Activated CD4-positive, alpha-beta memory T cell treated with anti-CD3 and anti-CD28 coated beads for 36 hours (primary cell): ENCODE measurements around the gene N4BP2. TPM values are rescaled to one million over a fixed set of nuclear protein-coding genes. Genes with fewer than 3 reads are reported as not detected.

Experiments used
- CTCF ChIA-PET: fragments of 350-600 bp; sonication (Branson Sonifier 250); formaldehyde crosslinking; loops from one replicate; lab custom pipeline; 2021; ENCODE audit warnings: antibody characterized with exemption, inconsistent platforms; lab: Charles Lee
- POLR2A ChIA-PET: fragments of 350-600 bp; sonication (Branson Sonifier 250); formaldehyde crosslinking; loops from one replicate; lab custom pipeline; 2021; ENCODE audit warnings: antibody characterized with exemption; lab: Charles Lee
- DNase-seq: peaks from one replicate; pipeline ENCODE4 v3.0.0-alpha.2; 2020
- H3K27ac Mint-ChIP-seq: one replicate; pipeline ENCODE4 v1.8.0; 2021; ENCODE audit warnings: mixed read lengths
- H3K27me3 Mint-ChIP-seq: one replicate; pipeline ENCODE4 v1.8.0; 2021; ENCODE audit warnings: mixed read lengths
- H3K36me3 Mint-ChIP-seq: one replicate; pipeline ENCODE4 v1.8.0; 2021; ENCODE audit warnings: mixed read lengths
- H3K4me1 Mint-ChIP-seq: one replicate; pipeline ENCODE4 v1.8.0; 2021; ENCODE audit warnings: low read depth, mixed read lengths
- H3K4me3 Mint-ChIP-seq: one replicate; pipeline ENCODE4 v1.8.0; 2021; ENCODE audit warnings: mild to moderate bottlenecking, mixed read lengths
- H3K9me3 Mint-ChIP-seq: one replicate; pipeline ENCODE4 v1.8.0; 2021; ENCODE audit warnings: mixed read lengths
- intact Hi-C: fragments of 100-400 bp; cut with micrococcal nuclease; formaldehyde crosslinking; loops from one replicate; pipeline ENCODE4 v1.15.1; 2023
- total RNA-seq, 2 experiments: library from RNA; stranded (reverse); gene quantifications; one replicate each; pipeline ENCODE4 v1.2.3, GENCODE V29; 2021

N4BP2 gene
- total RNA-seq, 2 experiments from 2014 or later = 19.3 to 21.9 TPM

DNA sequence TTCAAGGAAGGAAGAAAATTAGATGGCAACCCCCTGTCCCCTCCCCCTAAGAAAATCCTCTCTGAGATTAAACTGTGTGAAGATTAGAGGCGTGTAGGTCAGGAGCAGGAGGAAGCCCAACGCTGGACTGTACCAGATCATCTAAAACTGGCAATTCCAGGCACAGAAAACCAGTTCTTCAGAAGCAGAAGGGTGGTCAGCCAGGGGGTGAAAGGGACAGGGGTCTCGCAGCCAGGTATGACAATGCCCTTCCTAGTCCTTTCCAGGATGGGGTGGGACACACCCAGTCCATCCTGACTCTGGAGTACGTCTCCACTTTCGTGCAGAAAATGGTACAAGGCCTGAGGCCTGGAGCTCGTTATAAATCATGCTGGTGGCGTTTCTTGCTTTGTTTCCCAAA, 136.9 kb downstream of the N4BP2 start:
- Mint-ChIP-seq H3K27me3 (no peaks in the 10 kb centered on the region), H3K36me3 (peaks cover 20% of the 10 kb centered on the region), H3K4me3 (peak overlapping the region; percentile 93), H3K9me3 (no peaks in the 10 kb centered on the region), H3K4me1 (peaks cover 63% of the 10 kb centered on the region), H3K27ac (peak overlapping the region; percentile 98)
- ChIA-PET CTCF (interaction anchor here (0.6 kb wide), 1 partner anchor 14 kb away, joined by 5 read pairs; no protein-coding TSS in a partner anchor), POLR2A (interaction anchor here (7.0 kb wide), 1 partner anchor 13 kb away, joined by 133 read pairs; no protein-coding TSS in a partner anchor)
- intact Hi-C loops = no loop called here
- no peak for DNase-seq

DNA sequence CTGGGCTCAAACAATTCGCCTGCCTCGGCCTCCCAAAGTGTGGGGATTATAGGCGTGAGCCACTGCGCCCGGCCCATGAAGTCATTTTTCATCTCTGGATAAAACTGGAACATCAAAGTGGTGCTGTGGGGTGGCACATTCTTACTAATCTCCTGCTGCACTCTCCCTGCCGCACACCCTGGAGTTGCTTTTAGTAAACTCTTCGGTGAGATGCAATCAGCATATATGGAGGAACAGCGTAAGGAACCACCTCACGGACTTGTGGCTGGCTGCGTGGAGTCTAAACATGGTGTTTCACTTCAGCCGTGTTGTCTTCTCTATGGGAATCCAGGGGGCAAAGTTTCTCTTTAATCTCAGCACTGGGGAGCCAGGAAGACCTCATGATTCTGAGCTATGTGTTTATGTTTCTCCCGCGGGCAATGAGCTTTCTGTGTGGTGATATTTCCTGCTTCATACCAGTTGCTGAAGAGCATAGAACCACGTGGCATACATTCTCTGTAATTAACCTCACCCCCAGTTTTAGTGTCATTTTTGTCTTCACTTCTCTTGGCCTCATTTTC, 138.0 kb downstream of the N4BP2 start:
- Mint-ChIP-seq H3K4me3 (peak overlapping the region; percentile 93), H3K9me3 (no peaks in the 10 kb centered on the region), H3K27me3 (no peaks in the 10 kb centered on the region), H3K27ac (peak overlapping the region; percentile 98), H3K4me1 (peaks cover 60% of the 10 kb centered on the region), H3K36me3 (peaks cover 31% of the 10 kb centered on the region)
- POLR2A ChIA-PET = interaction anchor here (0.6 to 7.0 kb wide), 12 partner anchors 11 to 136 kb away, joined by 3 to 133 read pairs (median 6); no protein-coding TSS in a partner anchor
- CTCF ChIA-PET = interaction anchor here (0.6 to 2.3 kb wide), 6 partner anchors 11 to 570 kb away, joined by 3 to 12 read pairs (median 4); no protein-coding TSS in a partner anchor
- intact Hi-C loops = loop anchor here (1.0 to 5.0 kb wide), 2 partner anchors 7 to 497 kb away; partner anchors contain the start of gene UBE2K
- peak; percentile 76 for DNase-seq

DNA sequence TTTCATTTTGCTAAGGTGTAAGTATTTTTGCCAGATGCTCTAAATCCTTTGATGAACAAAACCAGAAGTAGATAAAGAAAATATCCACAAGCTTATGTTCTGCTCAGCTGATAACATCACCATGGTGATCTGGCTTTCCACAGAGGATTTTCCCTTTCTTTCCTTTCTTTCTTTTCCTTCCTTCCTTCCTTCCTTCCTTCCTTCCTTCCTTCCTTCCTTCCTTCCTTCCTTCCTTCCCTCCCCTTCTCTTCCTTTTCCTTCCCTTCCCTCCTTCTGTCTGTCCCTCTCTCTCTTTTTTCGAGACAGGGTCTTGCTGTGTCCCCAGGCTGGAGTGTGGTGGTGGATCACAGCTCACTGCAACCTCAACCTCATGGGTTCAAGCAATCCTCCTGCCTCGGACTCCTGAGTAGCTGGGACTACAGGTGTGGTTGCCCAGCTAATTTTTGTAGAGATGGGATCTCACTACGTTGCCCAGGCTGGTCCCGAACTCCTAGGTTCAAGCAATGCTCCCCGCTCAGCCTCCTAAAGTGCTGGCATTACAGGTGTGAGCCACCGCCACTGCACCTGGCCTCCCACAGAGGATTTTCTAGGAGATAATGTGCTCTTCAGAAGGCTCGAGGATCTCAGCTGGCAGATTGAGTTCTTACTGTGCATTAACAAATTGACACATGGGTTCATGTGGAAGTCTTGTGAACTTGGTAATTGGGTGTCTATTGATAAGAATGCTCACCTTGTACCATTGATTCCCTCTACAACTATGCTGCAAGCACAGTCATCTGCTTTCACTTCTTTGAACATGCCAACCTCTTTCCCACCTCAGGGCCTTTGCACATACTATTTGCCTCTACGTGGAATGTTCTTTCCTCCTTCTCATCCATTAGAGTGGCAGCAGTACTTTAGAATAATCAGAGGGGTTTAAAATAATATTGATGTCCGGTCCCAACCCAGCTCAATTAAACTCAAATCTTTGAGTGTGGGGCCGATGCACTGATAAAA, 138.8 kb downstream of the N4BP2 start:
- CTCF ChIA-PET = interaction anchor here (0.6 to 2.3 kb wide), 9 partner anchors 11 to 609 kb away, joined by 3 to 12 read pairs (median 4); no protein-coding TSS in a partner anchor
- intact Hi-C loops = loop anchor here (1.0 to 5.0 kb wide), 4 partner anchors 8 to 498 kb away; partner anchors contain the start of gene UBE2K
- no peaks in the 10 kb centered on the region for H3K9me3 Mint-ChIP-seq
- no peak for DNase-seq
- peak overlapping the region; percentile 93 for H3K4me3 Mint-ChIP-seq
- H3K4me1 Mint-ChIP-seq = peaks cover 53% of the 10 kb centered on the region
- peaks cover 37% of the 10 kb centered on the region for H3K36me3 Mint-ChIP-seq
- no peaks in the 10 kb centered on the region for H3K27me3 Mint-ChIP-seq
- H3K27ac Mint-ChIP-seq = peak overlapping the region; percentile 98
- POLR2A ChIA-PET = interaction anchor here (0.6 to 7.0 kb wide), 17 partner anchors 8 to 139 kb away, joined by 3 to 133 read pairs (median 5); partner anchors contain the start of gene N4BP2

DNA sequence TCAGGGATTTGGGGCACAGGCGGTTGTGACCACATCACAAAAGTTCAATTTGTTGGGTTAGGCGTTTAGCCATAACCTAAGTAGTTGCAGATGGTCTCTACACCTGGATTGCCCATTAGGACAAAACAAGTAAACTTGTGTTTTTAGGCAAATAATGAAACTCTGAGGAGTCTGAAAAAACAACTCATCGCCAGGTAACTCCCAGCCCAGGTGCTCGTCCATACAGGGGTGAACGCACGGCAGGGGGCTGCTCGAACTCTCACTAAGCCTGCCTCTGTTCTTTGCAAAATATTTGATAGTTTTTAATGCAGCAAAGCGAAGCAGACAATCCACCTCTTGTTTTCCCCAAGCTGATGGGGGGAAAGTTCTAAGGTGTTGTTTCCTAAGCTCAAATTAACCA, 139.6 kb downstream of the N4BP2 start:
- intact Hi-C loops = loop anchor here (1.0 to 5.0 kb wide), 3 partner anchors 9 to 499 kb away; partner anchors contain the start of gene UBE2K
- DNase-seq = no peak
- H3K36me3 Mint-ChIP-seq = peaks cover 44% of the 10 kb centered on the region
- H3K4me3 Mint-ChIP-seq = peak overlapping the region; percentile 93
- no peaks in the 10 kb centered on the region for H3K27me3 Mint-ChIP-seq
- H3K27ac Mint-ChIP-seq = peak overlapping the region; percentile 98
- POLR2A ChIA-PET = interaction anchor here (0.6 to 7.0 kb wide), 10 partner anchors 8 to 140 kb away, joined by 3 to 133 read pairs (median 12); partner anchors contain the start of gene N4BP2
- CTCF ChIA-PET = interaction anchor here (0.7 to 2.3 kb wide), 10 partner anchors 12 to 138 kb away, joined by 3 to 12 read pairs (median 5); no protein-coding TSS in a partner anchor
- no peaks in the 10 kb centered on the region for H3K9me3 Mint-ChIP-seq
- peaks cover 53% of the 10 kb centered on the region for H3K4me1 Mint-ChIP-seq

DNA sequence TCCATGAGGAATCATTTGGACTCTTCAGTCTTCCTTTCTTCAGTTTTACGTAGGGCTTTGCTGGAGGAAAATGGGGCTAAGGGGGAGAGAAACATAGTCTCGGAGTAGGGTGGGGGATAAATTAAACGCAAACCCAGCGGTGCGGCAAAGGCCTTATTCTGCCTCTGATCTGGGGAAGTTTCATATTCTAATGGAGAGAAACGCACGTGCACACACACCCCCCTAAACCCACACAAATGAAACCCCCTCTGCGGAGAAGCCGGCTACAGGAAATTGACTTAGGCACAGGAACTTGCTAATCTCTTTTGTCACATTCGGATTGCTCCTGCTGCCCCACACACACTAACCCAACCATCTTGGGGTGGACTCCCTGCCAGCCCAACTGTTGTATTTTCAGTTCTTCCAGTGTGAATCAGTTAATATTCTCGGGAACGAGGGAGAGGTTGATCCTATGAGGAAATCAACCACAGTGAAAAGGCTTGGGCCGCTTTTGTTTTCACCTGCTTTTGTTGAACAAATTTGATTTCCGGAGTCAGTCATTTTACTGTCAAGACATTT, 140.2 kb downstream of the N4BP2 start, which contains the start of gene RHOH:
Gene RHOH, plus strand, starts transcription at position 308 of the 558 bp plus-strand sequence. CDS start 46,356 bp downstream, outside the sequence.
- Mint-ChIP-seq H3K27me3 (no peaks in the 10 kb centered on the region), H3K9me3 (no peaks in the 10 kb centered on the region), H3K27ac (peak within 1 kb of the TSS; percentile 98), H3K4me3 (peak within 1 kb of the TSS; percentile 93), H3K4me1 (peaks cover 49% of the 10 kb centered on the region), H3K36me3 (peaks cover 48% of the 10 kb centered on the region)
- intact Hi-C loops = loop anchor here (1.0 to 5.0 kb wide), 3 partner anchors 8 to 500 kb away; partner anchors contain the start of gene UBE2K
- ChIA-PET POLR2A (interaction anchor here (0.7 to 7.0 kb wide), 15 partner anchors 9 to 141 kb away, joined by 3 to 133 read pairs (median 9); partner anchors contain the start of gene N4BP2), CTCF (interaction anchor here (0.7 to 2.3 kb wide), 12 partner anchors 11 to 139 kb away, joined by 3 to 12 read pairs (median 5); no protein-coding TSS in a partner anchor)
- DNase-seq = peak; percentile 87

DNA sequence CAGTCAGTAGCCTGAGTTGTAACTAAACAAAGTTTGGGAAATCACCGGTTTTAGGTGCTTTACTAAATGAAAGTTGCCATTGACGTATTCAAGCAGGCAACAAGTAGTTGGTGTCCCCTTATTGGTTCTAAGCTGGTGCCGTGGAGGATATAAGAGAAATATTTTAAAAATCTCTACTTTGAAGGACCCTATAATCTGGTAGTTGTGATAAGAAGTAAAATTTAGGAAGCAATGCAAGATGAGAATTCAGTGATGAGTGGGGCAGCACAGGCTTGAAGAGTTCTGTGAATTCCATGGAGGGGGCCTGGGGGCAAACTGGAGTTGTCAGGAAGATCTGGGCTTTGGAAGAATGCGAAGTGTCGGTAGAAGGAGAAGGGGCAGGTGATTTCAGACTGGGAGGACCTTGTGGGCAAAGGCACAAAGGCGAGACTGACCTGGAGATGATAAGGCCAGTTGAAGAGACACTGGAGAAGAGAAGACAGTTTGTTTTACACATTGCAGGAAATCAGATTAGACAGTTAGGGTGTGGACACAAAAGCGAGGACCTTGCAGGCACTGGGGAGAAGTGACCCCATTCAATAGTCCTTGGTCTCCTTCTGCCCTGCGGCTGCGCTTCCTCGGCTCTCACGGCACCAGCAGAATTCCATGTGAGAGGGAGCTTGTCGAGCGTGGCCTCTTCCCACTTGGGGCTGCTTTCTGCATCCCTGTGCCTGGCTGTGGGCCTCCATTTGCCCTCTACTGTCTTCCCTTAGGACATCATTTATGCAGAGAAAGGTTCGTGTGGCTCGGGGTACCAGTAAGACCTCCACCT, 141.4 kb downstream of the N4BP2 start:
- Mint-ChIP-seq H3K9me3 (no peaks in the 10 kb centered on the region), H3K4me3 (peak overlapping the region; percentile 93), H3K4me1 (peaks cover 45% of the 10 kb centered on the region), H3K36me3 (peaks cover 58% of the 10 kb centered on the region), H3K27ac (peak overlapping the region; percentile 98), H3K27me3 (no peaks in the 10 kb centered on the region)
- ChIA-PET POLR2A (interaction anchor here (0.8 to 7.0 kb wide), 13 partner anchors 8 to 142 kb away, joined by 3 to 133 read pairs (median 15); partner anchors contain the start of gene N4BP2), CTCF (interaction anchor here (0.8 to 2.1 kb wide), 10 partner anchors 11 to 119 kb away, joined by 3 to 8 read pairs (median 4); no protein-coding TSS in a partner anchor)
- intact Hi-C loops = loop anchor here (5.0 kb wide), 1 partner anchor 501 kb away; the partner anchor contains the start of gene UBE2K
- DNase-seq = no peak

DNA sequence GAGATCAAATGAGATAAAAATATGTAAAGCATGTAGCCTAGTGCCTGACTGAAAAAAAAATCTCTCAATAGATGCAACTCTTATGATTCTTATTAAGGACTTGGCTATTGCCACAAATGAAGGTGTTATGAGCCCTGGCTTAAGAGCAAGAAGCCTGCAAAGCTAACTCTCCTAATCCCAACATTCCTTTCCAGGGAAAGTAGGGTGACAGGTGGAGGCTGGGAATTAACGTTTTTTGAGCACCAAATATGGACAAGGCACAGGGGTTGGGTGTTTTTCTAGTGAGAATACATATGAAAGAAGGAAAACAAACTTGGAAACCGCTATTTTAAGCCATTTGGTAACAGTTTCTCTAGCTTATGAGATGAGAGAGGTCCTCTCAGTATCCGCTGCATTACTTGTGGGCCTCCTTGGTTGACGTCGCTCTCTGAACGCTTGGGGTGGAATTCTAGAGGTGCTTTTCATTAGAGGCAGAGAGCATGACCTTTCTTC, 142.6 kb downstream of the N4BP2 start:
- CTCF ChIA-PET = interaction anchor here (0.8 to 2.4 kb wide), 8 partner anchors 9 to 118 kb away, joined by 3 to 18 read pairs (median 6); no protein-coding TSS in a partner anchor
- POLR2A ChIA-PET = interaction anchor here (0.6 to 7.0 kb wide), 22 partner anchors 7 to 846 kb away, joined by 3 to 133 read pairs (median 9); partner anchors contain the start of gene N4BP2
- intact Hi-C loops = loop anchor here (5.0 kb wide), 1 partner anchor 502 kb away; the partner anchor contains the start of gene UBE2K
- DNase-seq = no peak
- H3K4me1 Mint-ChIP-seq = peaks cover 39% of the 10 kb centered on the region
- peaks cover 69% of the 10 kb centered on the region for H3K36me3 Mint-ChIP-seq
- no peaks in the 10 kb centered on the region for H3K27me3 Mint-ChIP-seq
- H3K27ac Mint-ChIP-seq = peak overlapping the region; percentile 98
- H3K9me3 Mint-ChIP-seq = no peaks in the 10 kb centered on the region
- peak overlapping the region; percentile 93 for H3K4me3 Mint-ChIP-seq

DNA sequence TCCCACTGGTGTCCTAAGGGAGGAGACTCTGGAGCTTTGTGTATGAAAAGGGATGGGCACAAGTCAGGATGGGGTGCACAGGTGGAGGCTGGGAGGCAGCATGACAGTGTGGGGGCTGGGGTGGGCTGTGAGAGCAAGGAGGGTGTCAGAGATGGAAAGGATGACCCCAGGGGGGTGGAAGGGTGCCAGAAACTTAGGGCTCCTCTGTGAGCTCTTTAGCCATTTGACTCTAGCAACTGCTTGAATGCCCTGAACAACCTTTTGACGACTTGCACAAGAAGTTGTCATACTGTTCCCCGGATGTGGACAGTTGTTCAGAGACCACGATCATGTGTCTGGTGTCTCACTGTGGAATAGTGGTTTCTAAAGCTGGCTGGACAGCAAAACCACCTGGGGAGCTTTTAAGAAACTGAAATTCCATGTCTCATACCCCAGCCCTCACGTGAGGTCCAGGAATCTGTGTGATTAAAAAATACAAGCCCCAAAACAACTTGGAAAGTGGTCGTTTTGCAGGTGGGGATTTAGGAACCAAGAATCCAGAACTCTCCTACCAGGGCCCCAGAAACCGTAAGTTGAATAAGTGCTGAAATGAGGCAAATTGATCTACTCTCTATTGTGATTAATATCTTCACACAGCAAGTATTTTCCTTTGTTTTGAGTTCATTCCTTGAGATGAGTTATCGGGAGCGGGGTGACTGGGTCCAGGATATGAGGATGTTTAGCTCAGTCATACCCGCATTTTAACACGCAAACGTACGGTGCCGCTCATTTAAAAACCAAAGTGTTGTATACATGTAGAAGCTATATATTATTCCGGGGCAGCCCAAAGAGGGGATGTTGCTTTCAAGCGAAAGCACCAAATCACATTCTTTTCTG, 143.6 kb downstream of the N4BP2 start:
- Mint-ChIP-seq H3K36me3 (peaks cover 79% of the 10 kb centered on the region), H3K4me3 (peak overlapping the region; percentile 93), H3K4me1 (peaks cover 39% of the 10 kb centered on the region), H3K9me3 (no peaks in the 10 kb centered on the region), H3K27ac (peak overlapping the region; percentile 98), H3K27me3 (no peaks in the 10 kb centered on the region)
- ChIA-PET CTCF (interaction anchor here (0.6 to 2.4 kb wide), 15 partner anchors 8 to 144 kb away, joined by 3 to 18 read pairs (median 4); no protein-coding TSS in a partner anchor), POLR2A (interaction anchor here (0.6 to 7.0 kb wide), 33 partner anchors 6 to 847 kb away, joined by 3 to 133 read pairs (median 5); partner anchors contain the start of gene N4BP2)
- peak; percentile 91 for DNase-seq
- intact Hi-C loops = loop anchor here (1.0 to 10.0 kb wide), 15 partner anchors 8 to 1165 kb away; partner anchors contain the start of genes LIAS, PDS5A, RPL9 and TMEM156
